ENCODE results near the gene EFS.

DNA sequence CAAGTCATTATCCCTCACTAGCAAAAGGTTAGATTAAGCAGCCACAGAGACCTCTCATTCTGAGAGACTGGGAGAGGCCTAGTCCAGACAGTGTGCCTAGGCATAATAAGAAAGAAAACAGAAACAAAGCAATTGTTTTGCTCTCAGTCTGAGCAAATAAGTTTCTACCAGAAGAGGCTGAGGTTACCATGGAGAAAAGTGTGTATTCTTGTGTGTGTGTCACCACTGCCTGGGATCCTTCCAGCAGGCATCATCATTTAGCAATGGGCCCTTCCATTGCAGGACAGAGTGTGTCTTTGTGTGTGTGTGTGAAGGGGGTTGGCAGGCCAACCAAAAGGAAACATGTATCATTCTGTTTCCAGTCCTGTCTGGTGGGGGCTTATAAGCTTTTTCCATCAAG is 3.7 kb downstream of the EFS start:
- TF ChIP-seq GATA3 (IDR thresholded peaks at IDR 0.05; ENCODE audit: low read depth, low read length) (no peak), GATA2 (IDR thresholded peaks at IDR 0.05; ENCODE audit: low read depth, low read length) (no peak)

Data from SH-SY5Y (cell line).